HL-60/S4 treated with phorbol 12-myristate 13-acetate at 8.2 ng/mL for 4 days and 3 days (cell line): ENCODE data around the gene FMN1.

Experiments
- in situ Hi-C: fragments of 300-500 bp; cut with MboI; formaldehyde crosslinking; loops from 2 replicates; pipeline ENCODE4 v1.15.0; 2022; ENCODE audit warnings: low sequenced_read_pairs

FMN1 gene

DNA sequence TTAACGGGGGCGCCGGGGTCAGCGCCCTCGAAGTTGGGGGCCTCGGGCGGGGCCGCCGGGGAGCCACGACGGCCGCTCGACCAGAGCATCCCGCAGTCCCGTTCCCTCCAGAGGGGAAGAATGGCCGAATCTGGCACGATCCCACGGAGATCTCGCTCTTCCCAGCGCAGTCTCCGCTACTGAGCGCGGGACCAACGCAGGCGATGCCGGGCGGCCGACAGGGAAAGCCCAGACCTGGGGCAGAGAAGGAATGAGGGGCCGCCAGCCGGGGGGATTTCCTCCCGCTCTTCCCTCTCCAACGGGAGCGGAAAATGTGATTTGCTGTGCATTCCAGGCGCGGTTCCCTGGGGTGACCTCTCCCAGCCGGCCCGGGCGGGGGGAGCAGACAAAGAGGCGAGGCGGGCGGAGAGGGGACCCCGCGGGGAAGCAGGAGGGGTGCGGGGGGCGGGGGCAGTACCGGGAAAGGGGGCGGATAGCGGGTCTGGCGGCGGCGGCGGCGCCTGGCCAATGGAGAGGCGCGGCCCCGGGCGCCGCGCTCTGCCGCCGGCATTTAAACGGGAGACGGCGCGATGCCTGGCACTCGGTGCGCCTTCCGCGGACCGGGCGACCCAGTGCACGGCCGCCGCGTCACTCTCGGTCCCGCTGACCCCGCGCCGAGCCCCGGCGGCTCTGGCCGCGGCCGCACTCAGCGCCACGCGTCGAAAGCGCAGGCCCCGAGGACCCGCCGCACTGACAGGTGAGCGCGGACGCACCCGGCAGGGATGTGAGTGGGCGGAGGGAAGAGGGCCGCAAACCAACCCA lies 476.9 kb downstream of the FMN1 start, which contains the start of gene GREM1:
Gene GREM1 (plus strand): TSS at position 579 of the 801 bp plus-strand sequence. CDS start 12,687 bp downstream, outside the sequence.
- in situ Hi-C loops = no loop called here

- in situ Hi-C loops = no loop called here
These were observed 477.5 kb downstream of the FMN1 start for GRCh38 chr15:32716915-32717425.

DNA sequence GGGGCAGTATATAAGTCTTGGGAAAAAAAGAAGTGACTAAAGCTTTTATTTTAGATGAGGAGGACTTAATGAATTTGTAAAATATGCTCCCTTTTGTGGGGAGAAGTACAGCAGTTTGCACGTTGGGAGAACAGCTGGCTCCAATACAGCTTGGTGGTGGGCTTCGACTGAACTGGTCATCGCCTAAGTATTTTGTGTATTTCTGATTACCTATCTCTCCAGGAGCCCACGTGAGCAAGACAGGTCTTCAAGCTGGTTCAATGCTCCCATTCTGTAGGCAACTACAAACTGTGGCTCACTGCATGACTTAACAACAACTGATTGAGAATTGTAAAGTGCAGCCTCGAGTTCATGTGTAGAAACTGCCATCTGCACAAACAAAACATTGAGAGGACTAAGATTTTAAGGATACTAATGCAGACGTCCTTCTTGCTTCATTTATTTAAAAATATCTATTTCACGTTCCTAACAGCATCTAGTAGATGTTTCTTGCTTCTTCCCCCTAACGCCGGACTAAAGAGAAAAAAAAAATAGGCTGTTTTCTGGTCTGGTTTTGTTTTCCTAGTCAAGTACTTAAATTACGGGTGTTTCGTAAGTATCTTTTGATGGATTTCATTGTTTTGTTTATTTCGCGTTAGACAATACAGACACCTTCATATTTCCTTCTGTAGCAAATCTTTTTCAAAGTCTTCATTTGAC lies 478.1 kb downstream of the FMN1 start:
- in situ Hi-C loops = no loop called here
